Hematopoietic multipotent progenitor cell treated with erythropoietin and hydrocortisone succinate and interleukin-3 and kit ligand, for 6 days (in vitro differentiated cells): ENCODE data around the gene LTBP3.

Experiments used
- DNase-seq: peaks from one replicate; pipeline ENCODE4 v3.0.0-alpha.2; 2015

The LTBP3 gene

DNA sequence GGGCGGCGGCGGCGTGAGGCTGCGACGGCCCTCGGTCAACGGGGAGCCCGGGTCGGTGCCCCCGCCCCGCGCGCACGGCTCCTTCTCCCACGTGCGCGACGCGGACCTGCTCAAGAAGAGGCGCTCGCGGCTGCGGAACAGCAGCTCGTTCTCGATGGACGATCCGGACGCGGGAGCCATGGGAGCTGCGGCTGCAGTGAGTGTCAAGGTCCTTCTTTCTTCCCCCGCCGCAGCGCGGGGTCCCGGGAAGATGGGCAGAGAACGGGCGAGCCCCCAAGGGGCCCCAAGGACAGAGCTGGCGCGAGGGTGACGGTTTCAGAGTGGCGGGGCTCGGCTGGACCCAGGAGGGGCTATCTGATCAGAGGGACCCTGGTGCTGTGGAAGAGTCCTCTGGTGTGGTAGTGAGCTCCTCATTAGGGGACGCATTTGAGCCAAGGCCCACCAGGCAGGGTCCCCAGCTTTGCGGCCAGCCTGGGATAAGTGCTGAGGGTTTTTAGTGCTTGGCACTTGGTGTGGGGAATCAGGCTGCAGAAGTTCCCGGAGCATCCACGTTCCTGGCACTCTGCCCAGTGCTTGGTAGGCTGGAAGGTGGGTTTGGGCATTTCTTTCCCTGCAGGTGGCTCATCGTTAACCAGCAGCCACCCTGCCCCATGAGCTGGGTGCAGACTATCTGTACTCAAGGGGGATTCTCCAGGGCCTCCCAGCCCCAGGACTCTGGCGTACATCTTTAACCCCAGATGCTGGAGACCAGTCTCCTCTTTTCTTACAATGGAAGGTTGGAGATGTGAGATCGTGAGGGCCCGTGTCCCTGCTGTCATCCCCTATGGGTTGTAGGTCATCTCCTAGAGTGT, 27.5 kb upstream of the LTBP3 start:
- no peak for DNase-seq

DNA sequence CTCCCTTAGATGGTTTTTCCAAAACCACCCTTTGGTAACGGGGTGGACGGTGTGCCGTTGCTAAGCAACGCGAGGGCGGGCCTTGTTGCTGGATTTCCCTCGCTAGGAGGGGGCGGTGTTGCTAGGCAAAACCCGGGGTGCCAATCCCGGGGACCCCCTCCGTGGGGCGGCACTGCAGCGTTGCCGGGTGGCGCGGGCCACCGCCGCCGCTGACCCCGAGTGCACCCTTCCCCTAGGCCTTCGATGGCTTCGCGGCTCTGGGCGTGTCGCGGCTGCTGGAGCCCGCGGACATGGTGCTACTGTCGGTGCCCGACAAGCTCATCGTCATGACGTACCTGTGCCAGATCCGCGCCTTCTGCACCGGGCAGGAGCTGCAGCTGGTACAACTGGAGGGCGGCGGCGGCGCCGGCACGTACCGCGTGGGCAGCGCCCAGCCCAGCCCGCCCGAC, 26.6 kb upstream of the LTBP3 start:
- DNase-seq = no peak

DNA sequence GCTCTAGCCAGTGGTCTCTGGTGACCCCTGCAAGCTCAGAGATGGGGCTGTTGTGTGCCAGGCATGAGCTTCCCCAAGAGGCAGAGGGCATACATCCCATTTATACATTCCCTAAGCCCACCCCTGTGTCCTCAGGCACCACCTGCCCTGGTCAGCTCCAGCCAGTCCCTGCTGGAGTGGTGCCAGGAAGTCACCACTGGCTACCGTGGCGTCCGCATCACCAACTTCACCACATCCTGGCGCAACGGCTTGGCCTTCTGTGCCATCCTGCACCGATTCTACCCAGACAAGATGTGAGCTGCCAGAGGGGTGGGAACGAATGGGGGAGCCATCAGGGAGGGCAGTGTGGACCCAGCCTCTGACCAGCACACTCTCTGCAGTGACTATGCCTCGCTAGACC, 25.9 kb upstream of the LTBP3 start:
- DNase-seq = no peak

DNA sequence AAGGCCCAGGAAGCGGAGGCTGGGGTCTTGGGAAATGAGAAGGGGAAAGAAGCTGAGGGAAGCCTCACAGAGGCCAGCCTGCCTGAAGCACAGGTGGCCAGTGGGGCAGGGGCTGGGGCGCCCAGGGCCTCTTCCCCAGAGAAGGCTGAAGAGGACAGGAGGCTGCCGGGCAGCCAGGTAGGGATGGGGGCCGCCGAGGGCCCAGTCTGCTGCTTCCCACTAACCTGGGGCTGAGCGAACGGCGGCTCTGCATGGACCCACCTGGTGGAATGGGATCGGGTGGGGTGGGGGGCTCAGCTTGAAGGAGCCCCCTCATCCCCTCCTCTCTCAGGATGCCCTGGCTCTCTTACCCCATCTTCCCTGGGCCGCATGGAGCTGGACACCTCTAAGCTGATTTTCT, 25.4 kb upstream of the LTBP3 start:
- DNase-seq = no peak

DNA sequence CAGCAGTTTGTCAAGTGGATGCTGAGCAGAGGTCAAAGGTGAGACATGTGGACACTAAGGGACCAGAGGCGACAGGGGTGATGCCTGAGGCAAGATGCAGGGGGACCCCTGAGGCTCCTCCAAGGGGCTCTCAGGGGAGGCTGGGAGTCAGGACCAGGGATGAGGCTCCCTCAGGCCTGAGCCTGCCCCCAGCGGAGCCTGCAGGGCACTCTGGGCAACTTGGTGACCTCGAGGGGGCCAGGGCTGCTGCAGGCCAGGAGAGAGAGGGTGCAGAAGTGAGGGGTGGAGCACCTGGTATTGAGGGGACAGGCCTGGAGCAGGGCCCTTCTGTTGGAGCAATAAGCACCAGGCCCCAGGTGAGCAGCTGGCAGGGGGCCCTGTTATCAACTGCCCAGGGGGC, 23.8 kb upstream of the LTBP3 start:
- no peak for DNase-seq

DNA sequence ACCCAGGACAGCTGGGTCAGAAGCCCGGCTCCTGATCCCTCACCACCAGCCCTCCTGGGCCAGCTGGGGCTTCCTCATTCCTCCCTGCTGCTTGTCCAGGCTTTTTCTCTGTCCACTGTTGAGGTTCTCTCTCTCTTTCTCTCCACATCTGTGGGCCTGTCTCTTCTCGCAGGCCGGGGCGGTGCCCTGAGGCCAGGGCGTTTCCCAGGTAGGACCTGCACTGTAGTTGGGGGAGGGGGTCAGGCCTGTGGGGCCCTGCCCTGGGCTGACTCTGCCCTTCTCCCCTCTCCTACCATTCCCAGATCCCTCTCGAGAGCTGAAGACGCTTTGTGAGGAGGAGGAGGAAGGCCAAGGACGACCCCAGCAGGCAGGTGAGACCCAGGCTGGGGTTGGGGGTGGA, 22.6 kb upstream of the LTBP3 start:
- no peak for DNase-seq

DNA sequence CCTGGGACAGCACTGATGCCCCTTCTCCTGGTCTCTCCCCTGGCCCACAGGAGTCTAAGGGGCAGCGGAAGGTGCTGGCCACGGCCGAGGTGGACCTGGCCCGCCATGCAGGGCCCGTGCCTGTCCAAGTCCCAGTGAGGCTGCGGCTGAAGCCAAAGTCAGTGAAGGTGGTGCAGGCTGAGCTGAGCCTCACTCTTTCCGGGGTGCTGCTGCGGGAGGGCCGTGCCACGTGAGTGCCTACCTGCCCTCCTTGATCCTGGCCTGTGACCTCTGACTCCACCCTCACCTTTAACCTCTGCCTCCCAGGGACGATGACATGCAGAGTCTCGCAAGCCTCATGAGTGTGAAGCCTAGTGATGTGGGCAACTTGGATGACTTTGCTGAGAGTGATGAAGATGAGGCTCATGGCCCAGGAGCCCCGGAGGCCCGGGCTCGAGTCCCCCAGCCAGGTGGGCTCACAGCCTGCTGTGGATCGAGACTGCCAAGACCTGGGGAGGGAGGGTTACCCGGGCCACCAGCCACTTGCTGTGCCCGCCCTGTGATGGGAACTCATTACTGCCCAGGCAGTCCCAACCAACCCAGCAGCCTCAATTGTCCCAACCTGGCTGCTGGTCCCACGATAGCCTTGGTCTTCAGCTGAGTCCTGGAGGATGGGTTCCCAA, 22.0 kb upstream of the LTBP3 start:
- DNase-seq = no peak

DNA sequence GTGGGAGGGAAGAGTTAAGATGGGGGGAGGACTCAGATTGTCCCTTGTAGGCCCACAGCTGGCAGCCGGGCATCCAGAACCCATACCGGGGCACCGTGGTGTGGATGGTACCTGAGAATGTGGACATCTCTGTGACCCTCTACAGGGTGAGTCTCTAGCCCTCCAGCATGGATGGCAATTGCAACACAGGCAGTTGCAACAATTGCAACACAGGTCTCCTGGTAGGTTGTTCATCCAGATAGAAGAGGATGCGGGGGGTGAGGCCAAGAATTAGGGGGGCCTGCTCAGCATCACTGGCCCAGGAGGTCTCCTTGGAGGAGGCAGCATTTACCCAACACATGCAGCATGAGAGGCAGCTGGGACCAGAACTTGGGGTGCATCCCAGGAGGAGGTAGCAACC, 21.1 kb upstream of the LTBP3 start:
- no peak for DNase-seq

DNA sequence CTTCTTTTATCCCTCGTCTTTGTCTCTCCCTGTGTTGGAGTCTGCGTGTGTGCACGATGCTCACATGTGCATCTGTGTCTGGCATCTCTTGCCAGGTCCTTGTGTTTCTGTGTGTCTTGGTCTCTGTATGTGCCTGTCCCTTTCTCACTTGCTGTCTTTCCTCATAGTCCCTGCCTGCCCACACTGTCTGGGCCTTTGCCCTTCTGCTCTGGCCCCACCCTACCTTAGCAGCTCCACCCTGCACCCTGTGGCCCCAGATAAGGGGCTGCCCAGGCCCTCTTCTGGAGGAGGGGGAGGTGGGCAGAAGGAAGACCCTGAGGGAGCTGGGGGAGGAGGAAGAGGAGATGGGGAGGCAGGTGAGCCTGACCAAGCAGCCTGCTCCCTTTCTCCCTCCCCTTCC, 20.5 kb upstream of the LTBP3 start:
- DNase-seq = peak; percentile 88

DNA sequence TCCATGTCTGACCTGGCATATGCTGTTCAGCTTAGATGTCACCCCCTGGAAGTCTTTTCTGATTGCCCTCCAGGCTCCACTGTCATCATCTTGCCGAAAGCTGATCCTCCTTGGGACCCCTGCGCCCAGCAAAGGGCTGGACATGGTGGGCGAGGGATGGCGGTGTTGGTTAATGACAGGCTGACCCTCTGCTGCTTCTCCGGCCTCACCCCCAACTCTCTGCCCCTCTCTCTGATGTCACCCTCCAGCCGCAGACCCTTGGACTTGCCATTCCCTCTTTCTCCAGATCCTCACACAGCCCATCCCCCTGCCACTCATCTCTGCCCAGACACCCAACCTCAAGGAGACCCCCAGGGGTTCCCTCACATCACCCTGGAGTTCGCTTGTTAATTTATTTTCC, 20.0 kb upstream of the LTBP3 start:
- no peak for DNase-seq

DNA sequence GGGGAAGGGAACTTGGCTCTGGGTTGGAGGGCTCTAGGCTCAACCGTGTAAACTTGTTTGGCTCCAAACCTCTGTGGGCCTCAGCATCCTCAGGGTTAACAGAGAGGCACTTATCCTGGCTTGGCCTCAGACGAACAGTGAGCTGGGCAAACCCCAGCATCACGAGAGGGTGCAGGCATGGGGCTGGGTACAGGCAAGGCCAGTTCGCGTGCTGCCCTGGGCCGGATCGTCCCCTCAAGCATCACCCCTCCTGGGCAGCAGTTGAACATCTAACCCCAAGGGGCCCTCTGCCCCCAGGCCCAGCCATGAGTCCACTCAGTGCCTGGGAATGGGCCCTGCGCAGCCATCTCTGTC, 19.6 kb upstream of the LTBP3 start:
- no peak for DNase-seq

DNA sequence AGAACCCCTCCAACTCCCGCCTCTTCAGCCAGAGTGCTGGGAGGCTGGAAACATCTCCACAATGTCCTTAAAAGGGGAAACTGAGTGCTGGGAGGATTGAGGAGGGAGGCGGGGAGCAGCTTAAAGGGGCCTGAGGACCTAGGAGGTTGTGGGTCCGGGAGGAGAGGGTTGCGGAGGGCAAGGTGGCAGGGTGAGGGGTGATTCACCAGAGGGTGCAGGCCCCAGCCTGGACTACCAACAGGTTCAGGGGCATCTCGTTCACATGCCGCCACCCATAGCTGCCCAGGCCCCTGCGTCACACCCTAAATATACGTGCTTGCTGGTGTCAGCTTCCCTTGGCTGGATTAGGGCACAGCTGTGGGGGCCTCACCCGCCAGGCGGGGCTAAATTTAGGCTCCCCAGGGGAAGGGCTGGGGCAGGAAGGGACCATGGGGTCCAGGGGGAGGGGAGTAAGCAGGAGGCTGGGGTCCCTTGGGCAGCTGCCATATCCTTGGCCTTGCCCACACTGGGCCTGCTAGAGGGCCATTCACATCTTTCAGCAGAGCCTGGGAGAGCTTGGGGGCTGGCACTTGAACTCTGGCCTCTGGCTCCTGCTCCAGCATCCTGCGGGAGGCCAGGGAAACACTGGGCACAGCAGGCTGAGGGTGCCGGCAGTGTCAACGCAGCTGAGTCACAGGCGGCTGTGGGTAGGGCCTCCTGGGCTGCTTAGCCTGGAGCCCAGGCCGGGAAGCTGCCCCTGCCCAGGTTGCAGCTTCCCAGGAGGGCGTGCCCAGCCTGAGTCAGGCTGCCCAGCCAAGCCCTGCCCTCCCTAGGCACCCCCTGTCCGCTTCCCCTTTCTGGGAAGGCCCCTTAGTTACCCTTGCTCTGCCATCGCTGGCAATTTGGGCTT, 19.0 kb upstream of the LTBP3 start:
- DNase-seq = peak; percentile 76

DNA sequence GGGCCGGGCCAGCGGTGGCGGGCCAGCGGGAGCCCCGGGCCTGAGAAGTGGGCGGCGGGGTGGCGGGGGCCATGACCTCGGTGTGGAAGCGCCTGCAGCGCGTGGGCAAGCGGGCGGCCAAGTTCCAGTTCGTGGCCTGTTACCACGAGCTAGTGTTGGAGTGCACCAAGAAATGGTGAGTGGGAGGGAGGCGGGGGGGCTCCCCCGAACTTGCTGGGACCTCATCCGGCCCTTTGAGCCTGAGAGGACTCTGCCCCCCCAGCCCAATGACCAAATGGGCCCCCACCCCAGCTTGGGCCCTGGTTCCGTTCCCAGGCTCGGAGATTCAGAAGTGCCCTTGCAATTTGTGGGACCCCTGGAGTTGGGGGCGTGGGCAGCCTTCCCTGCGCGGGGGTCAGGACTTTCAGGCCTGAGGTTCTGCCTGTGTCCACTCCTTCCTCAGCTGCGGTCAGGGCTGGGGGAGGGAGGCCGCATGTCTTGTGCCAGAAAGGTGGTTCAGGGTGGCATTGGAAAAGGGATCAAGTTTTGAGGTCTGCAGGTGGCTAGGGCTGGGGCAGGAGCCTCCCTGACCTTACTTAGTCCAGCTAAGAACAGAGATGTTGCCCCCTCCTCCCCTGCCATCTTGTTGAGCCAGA, 18.2 kb upstream of the LTBP3 start:
- DNase-seq = no peak

DNA sequence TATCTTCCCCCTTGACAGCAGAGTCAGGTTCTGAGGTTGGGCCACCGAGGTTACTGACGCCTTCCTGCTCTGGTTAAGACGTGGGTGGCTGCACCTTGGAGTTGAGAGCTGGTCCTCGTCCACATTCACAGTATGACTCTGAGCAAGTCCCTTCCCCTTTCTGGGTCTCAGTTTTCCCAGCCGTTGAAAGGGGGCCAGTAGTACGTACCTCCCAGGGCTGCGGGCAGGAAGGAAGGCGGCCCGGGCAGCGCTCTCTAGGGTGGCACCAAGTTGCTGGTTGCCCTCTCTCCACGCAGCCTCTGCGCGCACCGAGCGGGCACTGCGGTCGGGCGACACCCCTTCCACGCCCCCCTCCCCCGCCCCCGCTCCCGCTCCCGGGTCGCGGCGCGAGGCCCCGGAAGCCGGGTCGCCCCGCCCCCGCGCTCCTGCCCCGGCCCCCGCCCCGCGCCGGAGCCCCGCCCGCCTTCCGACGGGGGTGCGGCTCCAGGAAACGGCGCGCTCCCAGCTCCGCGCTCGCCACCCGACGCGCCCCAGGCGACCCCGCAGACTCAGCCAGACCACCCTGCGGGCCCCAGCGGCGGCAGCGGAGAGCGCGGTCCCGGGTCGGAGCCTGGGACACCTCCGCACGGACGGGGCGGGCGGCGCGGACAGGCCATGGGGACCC, 17.5 kb upstream of the LTBP3 start, which contains the start of gene EHBP1L1:
TSS of gene EHBP1L1 (plus strand) at position 486 of the 664 bp plus-strand sequence. CDS start 250 bp downstream, outside the sequence.
- peak; percentile 87 for DNase-seq

DNA sequence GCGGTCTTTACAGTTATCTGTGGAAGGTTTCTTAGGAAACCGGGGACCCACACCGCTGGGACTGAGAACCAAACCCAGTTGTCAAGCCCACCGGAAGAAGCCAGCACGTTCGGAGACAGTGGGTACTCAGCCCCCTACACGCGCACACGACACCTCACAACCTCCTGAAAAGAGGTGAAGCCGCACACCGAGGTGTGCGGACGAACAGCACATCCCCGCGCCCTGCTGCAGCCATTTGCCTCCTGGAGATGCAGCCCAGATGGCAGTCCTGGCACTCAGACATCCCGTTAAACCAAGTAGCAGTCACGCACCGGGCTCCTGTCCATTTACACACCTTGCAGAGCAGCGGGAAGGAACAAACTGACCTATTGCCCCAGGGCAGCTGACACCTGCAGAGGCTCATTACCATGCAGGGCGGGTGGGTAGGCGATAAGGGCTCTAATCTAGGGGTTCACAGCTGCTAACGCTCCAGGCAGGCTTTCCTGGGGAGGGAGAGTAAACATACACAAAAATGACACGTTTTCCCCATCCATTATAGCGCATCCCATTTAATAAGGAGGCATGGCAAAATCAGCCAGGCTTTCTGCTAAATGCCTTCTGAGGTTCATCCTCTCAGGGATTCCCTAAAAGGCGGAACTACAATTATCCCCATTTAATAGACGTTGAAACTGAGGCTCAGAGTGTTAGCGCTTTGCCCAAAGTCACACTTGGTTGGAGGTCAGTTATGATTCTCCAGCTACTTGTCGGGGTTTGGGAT, 16.8 kb upstream of the LTBP3 start:
- peak; percentile 87 for DNase-seq

DNA sequence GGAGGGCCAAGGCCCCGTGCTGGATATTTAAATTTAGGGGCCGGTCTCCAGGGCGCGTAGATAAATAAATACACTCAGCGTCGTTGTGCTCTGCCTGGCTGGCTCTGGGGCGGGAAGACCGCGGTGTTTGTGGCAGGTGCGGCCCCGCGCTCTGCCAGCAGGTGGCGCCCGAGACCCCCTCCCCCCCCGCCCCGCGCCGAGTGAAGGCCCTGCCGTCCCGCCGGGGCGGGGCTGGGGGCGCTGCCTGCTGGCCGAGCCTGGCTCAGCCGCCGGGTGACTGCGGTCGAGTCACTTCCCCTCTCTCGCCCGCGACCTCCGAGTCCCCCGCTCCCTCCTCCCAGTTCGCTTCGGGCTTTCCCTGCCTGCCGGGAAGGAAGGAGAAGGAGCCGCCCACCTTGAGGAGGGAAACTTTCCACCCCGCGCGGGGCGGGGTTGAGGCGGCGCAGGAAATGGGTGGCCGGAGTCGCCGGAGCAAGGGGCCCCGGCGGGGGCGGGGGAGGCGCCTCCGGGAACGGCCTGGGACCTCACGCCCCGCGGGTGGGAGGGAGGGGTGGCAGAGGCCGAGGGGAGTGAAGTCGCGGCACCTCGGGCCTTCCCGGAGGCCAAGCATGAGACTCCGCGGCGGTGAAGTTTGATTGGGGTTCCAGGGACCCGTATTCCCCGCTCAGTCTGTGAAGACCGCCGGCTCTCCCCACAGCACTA, 16.1 kb upstream of the LTBP3 start:
- DNase-seq = peak; percentile 94

DNA sequence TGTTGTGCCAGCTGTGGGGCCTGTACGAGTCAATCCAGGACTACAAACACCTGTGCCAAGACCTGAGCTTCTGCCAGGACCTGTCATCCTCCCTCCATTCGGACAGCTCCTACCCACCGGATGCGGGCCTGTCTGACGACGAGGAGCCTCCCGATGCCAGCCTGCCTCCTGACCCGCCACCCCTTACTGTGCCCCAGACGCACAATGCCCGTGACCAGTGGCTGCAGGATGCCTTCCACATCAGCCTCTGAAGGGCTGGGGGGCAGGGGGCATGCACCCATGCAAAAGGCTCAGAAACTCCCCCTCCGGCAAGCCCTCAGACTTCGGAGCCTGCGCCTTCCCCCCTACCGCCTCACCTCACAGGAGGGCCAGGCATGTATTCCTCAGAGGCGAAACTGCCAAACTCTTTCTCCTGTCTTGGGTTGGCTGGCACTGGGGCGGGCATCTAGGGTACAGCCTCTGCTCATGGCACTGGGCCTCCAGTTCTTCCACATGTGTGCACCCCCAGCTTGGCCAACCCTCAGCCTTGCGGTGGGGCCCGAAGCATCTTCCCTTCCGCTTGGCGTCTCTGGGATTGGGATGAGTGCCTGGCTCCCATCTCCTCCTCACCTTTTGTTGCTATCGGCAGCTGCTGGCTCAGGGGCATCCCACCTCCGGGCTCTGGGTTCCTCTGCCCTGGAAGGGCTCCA, 15.4 kb upstream of the LTBP3 start:
- no peak for DNase-seq

DNA sequence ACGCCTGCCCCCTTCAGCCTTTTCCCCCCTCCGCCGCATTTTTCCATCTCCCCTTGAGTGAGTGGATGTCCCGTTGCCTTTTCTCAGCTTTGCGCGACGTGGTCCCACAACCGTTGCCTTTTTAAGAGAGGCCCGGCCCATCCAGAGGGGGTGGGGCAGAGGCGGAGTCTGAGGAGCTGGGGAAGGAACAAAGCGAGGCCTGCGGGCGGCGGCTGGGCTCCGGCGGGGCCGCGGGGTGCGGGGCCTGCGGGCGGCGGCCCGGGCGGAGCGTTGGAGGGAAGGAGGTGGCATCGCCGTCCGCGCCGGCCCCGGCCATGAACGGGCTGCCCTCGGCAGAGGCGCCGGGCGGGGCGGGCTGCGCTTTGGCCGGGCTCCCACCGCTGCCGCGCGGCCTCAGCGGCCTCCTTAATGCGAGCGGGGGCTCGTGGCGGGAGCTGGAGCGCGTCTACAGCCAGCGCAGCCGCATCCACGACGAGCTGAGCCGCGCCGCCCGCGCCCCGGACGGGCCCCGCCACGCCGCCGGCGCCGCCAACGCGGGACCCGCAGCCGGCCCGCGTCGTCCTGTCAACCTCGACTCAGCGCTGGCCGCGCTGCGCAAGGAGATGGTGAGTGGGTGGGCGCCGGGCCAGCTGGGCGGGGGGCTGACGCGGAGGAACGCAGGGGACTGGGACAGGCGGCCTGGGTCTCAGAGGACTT, 14.3 kb upstream of the LTBP3 start, which contains the start of gene FAM89B:
TSS of gene FAM89B (plus strand) at position 183 of the 696 bp plus-strand sequence. CDS start at position 315, 132 bp downstream.
- peak; percentile 96 for DNase-seq

DNA sequence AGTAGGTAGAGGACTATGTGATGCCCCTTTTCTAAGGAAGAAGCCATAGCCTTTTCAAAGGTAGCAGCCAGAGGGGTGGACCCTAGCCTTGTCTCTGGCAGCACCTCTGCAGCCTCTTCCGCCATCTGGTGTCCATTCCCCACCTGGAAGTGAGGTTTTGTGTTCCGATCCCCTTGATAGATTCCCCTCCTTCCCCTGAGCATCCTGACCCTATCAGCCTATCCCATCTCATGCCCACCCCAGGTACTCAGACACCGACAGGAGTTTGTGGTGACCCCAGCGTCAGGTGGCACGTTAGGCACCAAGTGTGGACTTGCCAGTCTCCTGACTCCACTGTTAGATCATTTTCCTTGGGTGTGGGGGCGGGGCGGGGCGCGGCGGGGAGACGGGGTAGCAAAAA, 13.8 kb upstream of the LTBP3 start:
- peak; percentile 73 for DNase-seq
